HG02884 (cell line): Measurements from ENCODE around the gene C1GALT1.
"Not testable (repeated sequence)": the region's sequence is repeated elsewhere in the genome, so short reads cannot be mapped to it uniquely, and the experiment has no call there.

Experiments
- ATAC-seq: cut with Tn5 transposase; IDR thresholded peaks from one replicate; pipeline ENCODE4 v1.9.1; 2021; ENCODE audit warnings: mild to moderate bottlenecking, moderate library complexity; ENCODE audit not compliant: unreplicated experiment

The C1GALT1 gene

GRCh38 chr7:7166318-7166717 is 16.0 kb upstream of the C1GALT1 start:
- ATAC-seq, result no peak

DNA sequence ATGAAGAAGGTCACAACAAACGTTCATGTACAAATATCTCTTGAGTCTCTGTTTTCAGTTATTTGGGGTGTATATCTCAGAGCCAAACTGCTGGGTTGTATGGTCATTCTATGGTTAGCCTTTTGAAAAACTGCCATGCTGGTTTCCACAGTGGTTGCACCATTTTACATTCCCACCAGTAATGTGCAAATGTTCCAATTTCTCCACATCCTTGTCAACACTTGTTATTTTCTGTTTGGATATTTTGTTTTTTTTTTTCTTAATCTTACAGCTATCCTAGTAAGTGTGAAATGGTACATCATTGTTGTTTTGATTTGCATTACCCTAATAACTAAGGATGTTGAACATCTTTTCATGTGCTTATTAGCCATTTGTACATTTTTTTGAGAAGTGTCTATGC is 13.0 kb upstream of the C1GALT1 start:
- ATAC-seq, result no peak

GRCh38 chr7:7173956-7174632 is 8.2 kb upstream of the C1GALT1 start:
- ATAC-seq, result no peak

GRCh38 chr7:7175075-7175695 is 7.2 kb upstream of the C1GALT1 start:
- ATAC-seq, result no peak

- no peak for ATAC-seq
Measured at GRCh38 chr7:7176406-7177043, 5.8 kb upstream of the C1GALT1 start.

DNA sequence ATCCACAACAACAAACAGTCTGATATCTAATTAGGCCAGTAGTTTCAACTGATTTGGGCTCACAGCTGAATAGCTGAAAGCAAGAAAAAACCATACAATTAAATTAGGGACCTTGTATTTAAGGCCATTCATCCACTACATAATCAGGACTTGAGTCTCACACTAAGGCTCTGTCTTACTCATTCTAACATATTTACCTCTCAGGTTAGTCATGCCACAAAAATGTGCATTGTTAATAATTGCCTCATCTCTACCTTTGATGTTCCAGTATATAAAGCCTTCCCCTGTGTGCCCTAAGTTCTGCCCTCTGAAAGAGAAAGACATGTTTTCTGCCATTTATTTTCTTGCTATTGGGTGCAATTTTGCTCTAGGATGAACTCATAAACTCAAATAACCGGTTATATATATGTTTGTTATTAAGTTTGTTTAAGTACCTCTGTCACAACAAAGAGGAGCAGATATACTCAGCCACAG is 5.3 kb upstream of the C1GALT1 start:
- ATAC-seq, result no peak

GRCh38 chr7:7178081-7178480 is 4.3 kb upstream of the C1GALT1 start:
- no peak for ATAC-seq

DNA sequence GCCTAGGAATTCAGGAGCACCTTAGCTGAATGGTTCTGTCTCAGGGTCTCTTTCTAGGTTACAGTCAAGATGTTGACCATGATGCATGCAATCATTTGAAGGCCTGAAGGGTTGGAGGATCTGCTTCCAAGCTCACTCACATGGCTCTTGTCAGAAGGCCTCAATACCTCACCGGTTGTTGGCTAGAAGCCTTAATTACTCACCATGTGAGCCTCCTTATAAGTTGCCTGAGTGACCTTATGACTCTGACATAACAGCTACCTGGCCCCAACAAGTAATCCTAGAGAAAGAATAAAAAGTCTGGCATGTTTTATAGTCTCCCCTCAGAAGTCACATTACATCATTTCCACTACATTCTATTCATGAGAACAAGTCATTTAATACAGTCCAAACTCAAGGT is 3.4 kb upstream of the C1GALT1 start:
- ATAC-seq, result no peak

GRCh38 chr7:7180725-7181449 is 1.5 kb upstream of the C1GALT1 start:
- no peak for ATAC-seq

- ATAC-seq, result peak; percentile 37
Measured at GRCh38 chr7:7181519-7182155, 707 bp upstream of the C1GALT1 start.

GRCh38 chr7:7183061-7183837 is 905 bp downstream of the C1GALT1 start:
- peak; percentile 14 for ATAC-seq

DNA sequence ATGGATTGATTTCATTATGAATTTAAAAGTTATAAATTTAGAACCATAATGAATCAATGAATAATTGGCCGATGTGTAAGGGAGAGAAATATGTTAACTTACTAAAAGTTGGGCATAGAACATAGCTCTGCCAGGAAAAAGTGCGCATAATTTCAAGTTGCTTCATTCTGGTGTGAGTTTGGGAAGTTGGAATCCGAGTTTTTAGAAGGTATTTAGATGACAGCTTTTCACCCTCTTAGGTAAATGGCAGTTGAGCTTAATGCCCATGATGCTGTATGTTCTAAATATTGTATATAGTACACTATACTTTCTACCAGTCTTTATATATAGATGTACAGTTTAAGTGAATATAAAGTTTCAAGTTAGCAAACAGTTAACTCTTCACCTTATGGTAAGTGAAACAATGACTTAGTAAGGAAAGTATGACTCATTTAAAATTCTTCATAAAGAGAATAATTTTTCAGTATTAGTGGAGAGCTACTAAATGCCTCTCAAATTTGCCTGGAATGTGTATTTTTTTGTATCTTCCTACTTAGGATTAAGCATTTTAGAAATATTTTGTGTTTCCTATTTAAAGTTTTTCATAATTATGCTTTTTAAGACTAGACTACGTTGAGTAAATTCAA is 1.6 kb downstream of the C1GALT1 start:
- ATAC-seq, result no peak

GRCh38 chr7:7185371-7185989 is 3.1 kb downstream of the C1GALT1 start:
- no peak for ATAC-seq

GRCh38 chr7:7188091-7188490 is 5.7 kb downstream of the C1GALT1 start:
- ATAC-seq, result no peak

GRCh38 chr7:7188742-7189141 is 6.4 kb downstream of the C1GALT1 start:
- no peak for ATAC-seq

- ATAC-seq, result no peak
Measured at GRCh38 chr7:7190142-7190541, 7.8 kb downstream of the C1GALT1 start.

GRCh38 chr7:7191137-7191536 is 8.8 kb downstream of the C1GALT1 start:
- no peak for ATAC-seq

DNA sequence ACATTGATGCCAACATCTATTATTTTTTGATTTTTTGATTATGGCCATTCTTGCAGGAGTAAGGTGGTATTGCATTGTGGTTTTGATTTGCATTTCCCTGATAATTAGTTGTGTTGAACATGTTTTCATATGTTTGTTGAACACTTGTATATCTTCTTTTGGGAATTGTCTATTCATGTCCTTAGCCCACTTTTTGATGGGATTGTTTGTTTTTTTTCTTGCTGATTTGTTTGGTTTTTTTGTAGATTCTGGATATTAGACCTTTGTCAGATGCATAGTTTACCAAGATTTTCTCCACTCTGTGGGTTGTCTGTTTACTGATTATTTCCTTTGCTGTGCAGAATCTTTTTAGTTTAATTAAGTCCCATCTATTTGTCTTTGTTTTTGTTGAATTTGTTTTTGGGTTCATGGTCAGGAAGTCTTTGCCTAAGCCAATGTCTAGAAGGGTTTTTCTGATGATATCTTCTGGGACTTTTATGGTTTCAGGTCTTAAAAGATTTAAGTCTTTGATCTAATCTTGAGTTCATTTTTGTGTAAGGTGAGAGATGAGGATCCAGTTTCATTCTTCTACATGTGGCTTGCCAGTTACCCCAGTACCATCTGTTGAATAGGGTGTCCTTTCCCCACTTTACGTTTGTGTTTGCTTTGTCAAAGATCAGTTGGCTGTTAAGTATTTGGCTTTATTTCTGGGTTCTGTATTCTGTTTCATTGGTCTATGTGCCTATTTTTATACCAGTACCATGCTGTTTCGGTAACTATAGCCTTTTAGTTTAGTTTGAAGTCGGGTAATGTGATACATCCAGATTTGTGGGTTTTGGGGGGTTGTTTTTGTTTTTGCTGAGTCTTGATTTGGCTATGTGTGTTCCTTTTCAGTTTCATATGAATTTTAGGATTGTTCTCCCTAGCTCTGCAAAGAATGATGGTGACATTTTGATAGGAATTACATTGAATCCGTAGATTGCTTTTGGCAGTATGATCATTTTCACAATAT is 10.7 kb downstream of the C1GALT1 start:
- not testable (repeated sequence) for ATAC-seq
